HepG2 (cell line): ENCODE results near the gene FGF14. TPM values are rescaled to one million over a fixed set of nuclear protein-coding genes. Genes with fewer than 3 reads are reported as not detected.

Source experiments
- ATAC-seq: fragments of 200-7000 bp; cut with Tn5 transposase; 3 replicates; pipeline ENCODE4 v1.9.1; 2020; ENCODE audit warnings: mild to moderate bottlenecking, moderate library complexity
- BruUV-seq: library from RNA; stranded (reverse); fragments of 400-500 nt; replicated peaks from 2 replicates; lab custom pipeline; 2021; lab: Mats Ljungman, UMichigan
- CTCF ChIA-PET: fragments of 300-600 bp; formaldehyde crosslinking; extraction: SDS; loops from one replicate; lab custom pipeline; 2021; ENCODE audit warnings: low total read pairs, inconsistent platforms, low intra/inter-chr PET ratio; lab: Yijun Ruan, JAX
- POLR2A ChIA-PET: fragments of 350-600 bp; sonication (Branson Sonifier 250); formaldehyde crosslinking; loops from one replicate; lab custom pipeline; 2020; ENCODE audit warnings: antibody characterized with exemption, inconsistent platforms; lab: Yijun Ruan, JAX
- DNase-seq: peaks from one replicate; pipeline ENCODE4 v3.0.0-alpha.2; 2015; ENCODE audit warnings: low spot score
- FAIRE-seq: peaks from 3 replicates; lab custom pipeline; 2011; peaks lifted over from hg19 to GRCh38; lab: Jason Lieb, UNC
- H2AFZ ChIP-seq: one replicate; pipeline ENCODE4 v1.6.1; 2011; ENCODE audit warnings: low read length, inconsistent platforms
- H3K27ac ChIP-seq: fragments of 300-600 bp; 3 replicates; pipeline ENCODE4 v1.8.0; 2011; ENCODE audit warnings: mixed run types, mild to moderate bottlenecking, mixed read lengths, low read length, inconsistent platforms; ENCODE audit not compliant: insufficient read depth; ENCODE audit errors: extremely low read length
- H3K27me3 ChIP-seq, 2 experiments: fragments of 200-600 bp in 1 of 2; 2 replicates in 1 of 2; 3 replicates in 1 of 2; pipeline versions ENCODE4 v1.6.0 to v1.8.0; 2011; ENCODE audit warnings: low read length in 2 of 2, mild to moderate bottlenecking in 2 of 2, moderate library complexity in 2 of 2, inconsistent platforms in 1 of 2; ENCODE audit not compliant: insufficient read depth in 2 of 2, control insufficient read depth in 1 of 2
- H3K36me3 ChIP-seq, 2 experiments: fragments of 200-600 bp in 1 of 2; replicated peaks in 1 of 2; 2 replicates in 1 of 2; 3 replicates in 1 of 2; pipeline versions ENCODE4 v1.5.1 to v1.8.0; 2011; ENCODE audit warnings: low read length in 2 of 2, inconsistent platforms in 1 of 2; ENCODE audit not compliant: insufficient read depth in 2 of 2, control insufficient read depth in 1 of 2
- H3K4me1 ChIP-seq: 2 replicates; pipeline ENCODE4 v1.5.1; 2012; ENCODE audit warnings: low read length, inconsistent platforms; ENCODE audit not compliant: insufficient read depth
- H3K4me2 ChIP-seq: 2 replicates; pipeline ENCODE4 v1.6.0; 2011; ENCODE audit warnings: low read depth, low read length, inconsistent platforms
- H3K4me3 ChIP-seq, 3 experiments: fragments of 200-600 bp in 1 of 3; sonication (generic), shearing (Covaris generic) in 1 of 3; replicated peaks in 1 of 3; 2 replicates each; pipeline ENCODE4 v1.5.1; 2011 to 2016; ENCODE audit warnings: low read length in 3 of 3, inconsistent platforms in 2 of 3, low read depth in 2 of 3, mild to moderate bottlenecking in 2 of 3, control low read depth in 1 of 3, mixed read lengths in 1 of 3; ENCODE audit not compliant: insufficient read depth in 1 of 3
- H3K79me2 ChIP-seq: one replicate; pipeline ENCODE4 v1.6.1; 2011; ENCODE audit warnings: low read length, inconsistent platforms; ENCODE audit not compliant: insufficient read depth
- H3K9ac ChIP-seq: 2 replicates; pipeline ENCODE4 v1.6.0; 2011; ENCODE audit warnings: mild to moderate bottlenecking, low read depth, low read length, inconsistent platforms; ENCODE audit not compliant: insufficient read depth
- H3K9me3 ChIP-seq: 2 replicates; pipeline ENCODE4 v1.5.1; 2012; ENCODE audit warnings: mild to moderate bottlenecking, low read length
- H4K20me1 ChIP-seq: 2 replicates; pipeline ENCODE4 v1.6.0; 2011; ENCODE audit warnings: inconsistent platforms, mild to moderate bottlenecking, low read length, moderate library complexity; ENCODE audit not compliant: insufficient read depth
- ELF3 ChIP-seq: IDR thresholded peaks from 2 replicates; pipeline ENCODE4 v1.6.1; 2016; ENCODE audit warnings: missing genetic modification reagents, missing compliant biosample characterization
- KLF16 ChIP-seq, 2 experiments: sonication (generic) in 1 of 2; formaldehyde crosslinking in 1 of 2; IDR thresholded peaks; 2 replicates each; pipeline versions ENCODE4 v1.6.1 to v1.8.0; 2016 to 2023; ENCODE audit warnings: missing genetic modification reagents in 2 of 2, missing compliant biosample characterization in 1 of 2
- LRRFIP1 ChIP-seq: sonication (generic); formaldehyde crosslinking; conservative IDR thresholded peaks from 2 replicates; pipeline ENCODE4 v1.4.0; 2020; ENCODE audit warnings: missing genetic modification reagents
- MYC ChIP-seq: sonication (generic); formaldehyde crosslinking; IDR thresholded peaks from 2 replicates; pipeline ENCODE4 v1.9.0; 2021; ENCODE audit warnings: missing genetic modification reagents, borderline replicate concordance
- POGZ ChIP-seq: sonication (generic); formaldehyde crosslinking; IDR thresholded peaks from 2 replicates; pipeline ENCODE4 v1.4.0; 2020; ENCODE audit warnings: mild to moderate bottlenecking, missing genetic modification reagents
- RARA ChIP-seq: IDR thresholded peaks from 2 replicates; pipeline ENCODE4 v1.6.1; 2016; ENCODE audit warnings: missing genetic modification reagents, missing compliant biosample characterization
- RNF2 ChIP-seq: fragments of 450-650 bp; conservative IDR thresholded peaks from 2 replicates; pipeline ENCODE4 v1.6.1; 2016; ENCODE audit warnings: low read depth
- TOE1 ChIP-seq: sonication (generic); formaldehyde crosslinking; IDR thresholded peaks from 2 replicates; pipeline ENCODE4 v1.4.0; 2020; ENCODE audit warnings: mild to moderate bottlenecking, missing genetic modification reagents
- ZKSCAN5 ChIP-seq: sonication (generic); formaldehyde crosslinking; IDR thresholded peaks from 2 replicates; pipeline ENCODE4 v1.5.1; 2020; ENCODE audit warnings: mild to moderate bottlenecking, missing genetic modification reagents
- ZNF296 ChIP-seq: sonication (generic); formaldehyde crosslinking; conservative IDR thresholded peaks from 2 replicates; pipeline ENCODE4 v1.5.0; 2020; ENCODE audit warnings: mild to moderate bottlenecking, missing genetic modification reagents
- WGBS: methylation state at CpG from one replicate; pipeline ENCODE4 v1.1.6; 2017; ENCODE audit warnings: low lambda C conversion rate; 5-methylcytosine and 5-hydroxymethylcytosine counted together
- in situ Hi-C: cut with HindIII; loops from 2 replicates; pipeline ENCODE4 v1.10.0; 2017; ENCODE audit warnings: low pct_unique_long_range_greater_than_20kb; ENCODE audit not compliant: extremely low pct_ligation_motif_present
- intact Hi-C: fragments of 100-400 bp; cut with micrococcal nuclease; formaldehyde crosslinking; loops from one replicate; pipeline ENCODE4 v1.10.0; 2022; ENCODE audit not compliant: unreplicated experiment
- polyA plus RNA-seq, 8 experiments: library from polyadenylated mRNA; depleted of rRNA in 3 of 8; stranded (reverse) in 7 of 8; unstranded in 1 of 8; fragments of >200 nt; fragmentation: Illumina TruSeq in 4 of 8; extraction: Trizol in 4 of 8; gene quantifications; 2 replicates each; pipeline versions ENCODE4 v1.2.1 to v1.2.3, GENCODE V29; 2011 to 2016; ENCODE audit warnings: low read depth in 4 of 8, missing spikeins in 1 of 8, mixed read lengths in 1 of 8; ENCODE audit not compliant: insufficient read depth in 1 of 8
- total RNA-seq, 5 experiments: library from RNA; depleted of rRNA; stranded (reverse); fragments of >200 nt; fragmentation: Illumina TruSeq; extraction: Trizol; gene quantifications; 2 replicates each; pipeline ENCODE4 v1.2.3, GENCODE V29; 2016; ENCODE audit warnings: low read depth in 1 of 5
- TF ChIP-seq, protein P1 (sequence below): sonication (generic); formaldehyde crosslinking; IDR thresholded peaks from one replicate; pipeline ENCODE4 v1.5.1; 2020; ENCODE audit warnings: mild to moderate bottlenecking, missing genetic modification reagents; ENCODE audit errors: not compliant biosample characterization

FGF14 gene
- total and polyA plus RNA-seq, 2 of the 13 experiments (the other 11 are each of a cell fraction or from before 2014, with no cell fraction given), result not detected

- WGBS, result 0% methylated on average over 1 of the region's 1 CpG
- Histone ChIP-seq H3K4me2 (no peak overlapping the region), H3K36me3 (no peaks in the 10 kb centered on the region), H4K20me1 (no peaks in the 10 kb centered on the region), H3K27ac (no peak overlapping the region), H3K9ac (no peak overlapping the region), H3K27me3 (no peaks in the 10 kb centered on the region), H3K79me2 (no peaks in the 10 kb centered on the region), H3K4me1 (no peaks in the 10 kb centered on the region), H3K9me3 (no peaks in the 10 kb centered on the region), H3K4me3 (no peak overlapping the region), H2AFZ (no peak overlapping the region)
- DNase-seq (no peak), ATAC-seq (no peak), FAIRE-seq (no peak)
- BruUV-seq, result no TSS peak
- CTCF ChIA-PET, result no interaction called here
- intact Hi-C loops (no loop called here), in situ Hi-C loops (no loop called here)
- TF ChIP-seq ZNF296 (CRISPR knock-in tag), result no peak
- no peak for TF ChIP-seq ZKSCAN5 (CRISPR knock-in tag)
- TF ChIP-seq KLF16 (CRISPR knock-in tag; IDR thresholded peaks at IDR 0.05), result no peak
- TF ChIP-seq, protein P1, sequence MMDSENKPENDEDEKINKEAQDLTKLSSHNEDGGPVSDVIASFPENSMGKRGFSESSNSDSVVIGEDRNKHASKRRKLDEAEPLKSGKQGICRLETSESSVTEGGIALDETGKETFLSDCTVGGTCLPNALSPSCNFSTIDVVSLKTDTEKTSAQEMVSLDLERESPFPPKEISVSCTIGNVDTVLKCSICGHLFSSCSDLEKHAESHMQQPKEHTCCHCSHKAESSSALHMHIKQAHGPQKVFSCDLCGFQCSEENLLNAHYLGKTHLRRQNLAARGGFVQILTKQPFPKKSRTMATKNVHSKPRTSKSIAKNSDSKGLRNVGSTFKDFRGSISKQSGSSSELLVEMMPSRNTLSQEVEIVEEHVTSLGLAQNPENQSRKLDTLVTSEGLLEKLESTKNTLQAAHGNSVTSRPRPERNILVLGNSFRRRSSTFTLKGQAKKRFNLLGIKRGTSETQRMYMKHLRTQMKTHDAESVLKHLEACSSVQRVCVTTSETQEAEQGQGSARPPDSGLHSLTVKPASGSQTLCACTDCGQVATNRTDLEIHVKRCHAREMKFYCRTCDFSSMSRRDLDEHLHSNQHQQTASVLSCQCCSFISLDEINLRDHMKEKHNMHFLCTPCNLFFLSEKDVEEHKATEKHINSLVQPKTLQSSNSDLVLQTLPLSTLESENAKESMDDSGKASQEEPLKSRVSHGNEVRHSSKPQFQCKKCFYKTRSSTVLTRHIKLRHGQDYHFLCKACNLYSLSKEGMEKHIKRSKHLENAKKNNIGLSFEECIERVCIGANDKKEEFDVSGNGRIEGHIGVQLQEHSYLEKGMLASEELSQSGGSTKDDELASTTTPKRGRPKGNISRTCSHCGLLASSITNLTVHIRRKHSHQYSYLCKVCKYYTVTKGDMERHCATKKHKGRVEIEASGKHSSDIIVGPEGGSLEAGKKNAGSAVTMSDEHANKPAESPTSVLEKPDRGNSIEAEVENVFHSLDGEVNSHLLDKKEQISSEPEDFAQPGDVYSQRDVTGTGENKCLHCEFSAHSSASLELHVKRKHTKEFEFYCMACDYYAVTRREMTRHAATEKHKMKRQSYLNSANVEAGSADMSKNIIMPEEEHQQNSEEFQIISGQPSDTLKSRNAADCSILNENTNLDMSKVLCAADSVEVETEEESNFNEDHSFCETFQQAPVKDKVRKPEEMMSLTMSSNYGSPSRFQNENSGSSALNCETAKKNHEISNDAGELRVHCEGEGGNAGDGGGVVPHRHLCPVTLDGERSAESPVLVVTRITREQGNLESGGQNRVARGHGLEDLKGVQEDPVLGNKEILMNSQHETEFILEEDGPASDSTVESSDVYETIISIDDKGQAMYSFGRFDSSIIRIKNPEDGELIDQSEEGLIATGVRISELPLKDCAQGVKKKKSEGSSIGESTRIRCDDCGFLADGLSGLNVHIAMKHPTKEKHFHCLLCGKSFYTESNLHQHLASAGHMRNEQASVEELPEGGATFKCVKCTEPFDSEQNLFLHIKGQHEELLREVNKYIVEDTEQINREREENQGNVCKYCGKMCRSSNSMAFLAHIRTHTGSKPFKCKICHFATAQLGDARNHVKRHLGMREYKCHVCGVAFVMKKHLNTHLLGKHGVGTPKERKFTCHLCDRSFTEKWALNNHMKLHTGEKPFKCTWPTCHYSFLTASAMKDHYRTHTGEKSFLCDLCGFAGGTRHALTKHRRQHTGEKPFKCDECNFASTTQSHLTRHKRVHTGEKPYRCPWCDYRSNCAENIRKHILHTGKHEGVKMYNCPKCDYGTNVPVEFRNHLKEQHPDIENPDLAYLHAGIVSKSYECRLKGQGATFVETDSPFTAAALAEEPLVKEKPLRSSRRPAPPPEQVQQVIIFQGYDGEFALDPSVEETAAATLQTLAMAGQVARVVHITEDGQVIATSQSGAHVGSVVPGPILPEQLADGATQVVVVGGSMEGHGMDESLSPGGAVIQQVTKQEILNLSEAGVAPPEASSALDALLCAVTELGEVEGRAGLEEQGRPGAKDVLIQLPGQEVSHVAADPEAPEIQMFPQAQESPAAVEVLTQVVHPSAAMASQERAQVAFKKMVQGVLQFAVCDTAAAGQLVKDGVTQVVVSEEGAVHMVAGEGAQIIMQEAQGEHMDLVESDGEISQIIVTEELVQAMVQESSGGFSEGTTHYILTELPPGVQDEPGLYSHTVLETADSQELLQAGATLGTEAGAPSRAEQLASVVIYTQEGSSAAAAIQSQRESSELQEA (CRISPR knock-in tag), result no peak
- no peak for TF ChIP-seq POGZ
- no peak for TF ChIP-seq ELF3 (CRISPR knock-in tag)
- TF ChIP-seq RARA, result no peak
- no peak for TF ChIP-seq RNF2
- TF ChIP-seq LRRFIP1 (CRISPR knock-in tag), result no peak
- no peak for TF ChIP-seq TOE1 (CRISPR knock-in tag)
- TF ChIP-seq MYC (CRISPR knock-in tag), result no peak
- POLR2A ChIA-PET, result no interaction called here
These were observed 590.0 kb downstream of the FGF14 start for GRCh38 chr13:101811881-101812280.
